ENCODE measurements around the gene ARL14EP.
A peak's percentile ranks its signal among the peaks of the same experiment; 100 is the strongest.

DNA sequence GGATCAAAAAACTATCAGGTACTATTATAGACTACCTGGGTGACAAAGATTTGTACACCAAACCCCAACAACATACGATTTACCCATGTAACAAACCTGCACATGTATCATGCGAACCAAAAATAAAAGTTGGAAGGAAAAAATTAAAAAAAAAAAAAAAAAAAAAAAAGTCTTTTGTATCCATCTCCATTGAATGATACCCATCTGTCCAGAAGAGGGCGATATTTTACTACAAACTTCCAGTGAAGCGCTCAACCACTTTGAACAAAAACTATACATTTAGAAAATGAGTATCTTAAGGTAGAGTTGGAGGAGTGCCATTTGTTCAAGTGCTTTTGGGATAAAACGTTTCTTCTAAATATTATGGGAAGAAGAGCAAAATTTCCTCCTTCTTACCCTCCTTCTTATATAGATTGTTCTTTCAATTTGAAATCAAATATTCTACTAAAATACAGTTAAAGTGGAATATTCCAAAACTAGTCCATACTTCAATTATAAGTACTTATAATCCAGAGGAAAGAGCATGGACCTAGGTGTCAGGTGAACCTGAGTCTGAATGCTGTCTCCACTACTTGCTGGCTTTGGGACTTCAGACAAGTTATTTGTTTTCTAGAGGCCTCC, 23.3 kb downstream of the ARL14EP start:
- TF ChIP-seq, protein P1, sequence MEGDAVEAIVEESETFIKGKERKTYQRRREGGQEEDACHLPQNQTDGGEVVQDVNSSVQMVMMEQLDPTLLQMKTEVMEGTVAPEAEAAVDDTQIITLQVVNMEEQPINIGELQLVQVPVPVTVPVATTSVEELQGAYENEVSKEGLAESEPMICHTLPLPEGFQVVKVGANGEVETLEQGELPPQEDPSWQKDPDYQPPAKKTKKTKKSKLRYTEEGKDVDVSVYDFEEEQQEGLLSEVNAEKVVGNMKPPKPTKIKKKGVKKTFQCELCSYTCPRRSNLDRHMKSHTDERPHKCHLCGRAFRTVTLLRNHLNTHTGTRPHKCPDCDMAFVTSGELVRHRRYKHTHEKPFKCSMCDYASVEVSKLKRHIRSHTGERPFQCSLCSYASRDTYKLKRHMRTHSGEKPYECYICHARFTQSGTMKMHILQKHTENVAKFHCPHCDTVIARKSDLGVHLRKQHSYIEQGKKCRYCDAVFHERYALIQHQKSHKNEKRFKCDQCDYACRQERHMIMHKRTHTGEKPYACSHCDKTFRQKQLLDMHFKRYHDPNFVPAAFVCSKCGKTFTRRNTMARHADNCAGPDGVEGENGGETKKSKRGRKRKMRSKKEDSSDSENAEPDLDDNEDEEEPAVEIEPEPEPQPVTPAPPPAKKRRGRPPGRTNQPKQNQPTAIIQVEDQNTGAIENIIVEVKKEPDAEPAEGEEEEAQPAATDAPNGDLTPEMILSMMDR (IDR thresholded peaks at IDR 0.05) = peak; percentile 60; the same call in 1 of the 2 replicates
- TF ChIP-seq POLR2AphosphoS5 (IDR thresholded peaks at IDR 0.05; ENCODE audit: low read depth, low read length) = no peak

Measured in Panc1 (cell line).